GM12891 (cell line): Measurements from ENCODE around the gene TPGS1.

Experiments
- PAX5 ChIP-seq: IDR thresholded peaks from 2 replicates; pipeline ENCODE4 v1.6.1; 2011; ENCODE audit warnings: low read length, moderate library complexity, mild to moderate bottlenecking; ENCODE audit not compliant: insufficient read depth, severe bottlenecking
- POLR2A ChIP-seq: IDR thresholded peaks from 2 replicates; pipeline ENCODE4 v1.6.1; 2011; ENCODE audit warnings: low read depth, low read length, control low read depth
- POLR2AphosphoS5 ChIP-seq: IDR thresholded peaks from 2 replicates; pipeline ENCODE4 v1.6.1; 2011; ENCODE audit warnings: low read depth, low read length, control low read depth
- SPI1 ChIP-seq: IDR thresholded peaks from 2 replicates; pipeline ENCODE4 v1.6.1; 2011; ENCODE audit warnings: low read depth, low read length, control low read depth
- TAF1 ChIP-seq: IDR thresholded peaks from 2 replicates; pipeline ENCODE4 v1.6.1; 2011; ENCODE audit warnings: low read depth, low read length, control low read depth

DNA sequence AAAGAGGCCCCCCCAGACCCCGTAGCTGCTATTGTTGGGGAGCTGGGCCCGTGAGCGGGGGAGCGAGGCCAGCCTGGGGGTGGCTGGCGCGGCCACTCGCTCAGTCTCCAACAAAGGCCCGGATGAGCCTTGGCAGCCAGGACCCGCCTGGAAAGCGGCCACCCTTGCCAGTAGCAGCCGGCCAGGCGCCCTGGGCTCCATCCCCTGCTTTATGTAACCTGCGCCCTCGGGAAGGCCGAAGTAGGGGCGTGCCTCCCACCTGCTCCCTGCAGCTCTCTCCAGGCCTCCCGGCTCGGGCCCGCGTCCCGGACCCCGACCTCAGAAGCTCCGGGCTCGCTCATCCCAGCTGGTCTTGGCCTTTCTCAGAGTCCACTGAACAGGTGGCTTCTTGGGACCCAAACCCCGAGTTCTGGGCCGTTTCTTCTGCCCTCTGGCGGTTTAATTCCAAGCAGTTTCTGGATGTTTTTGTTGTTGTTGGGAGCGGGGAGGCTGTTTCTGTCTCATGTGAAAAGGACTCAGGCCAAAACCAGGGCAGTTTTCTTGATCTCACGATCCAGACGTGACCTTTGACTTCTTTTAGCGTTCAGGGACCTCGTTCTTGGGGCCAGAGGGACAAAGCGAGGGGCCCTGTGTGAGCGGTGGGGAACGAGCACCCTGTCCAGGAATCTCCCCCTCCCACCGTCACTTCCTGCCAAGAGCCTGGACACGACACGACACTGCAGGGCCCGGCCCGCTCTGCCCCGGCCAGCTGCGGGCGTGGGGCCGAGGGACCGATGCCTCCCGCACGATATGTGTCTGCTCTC, 25.5 kb downstream of the TPGS1 start:
- TF ChIP-seq POLR2A (no peak), SPI1 (no peak), TAF1 (no peak), POLR2AphosphoS5 (no peak), PAX5 (no peak)
